ENCODE data around the gene GABRA5. TPM values are rescaled to one million over a fixed set of nuclear protein-coding genes. Genes with fewer than 3 reads are reported as not detected.

The GABRA5 gene
- polyA plus RNA-seq, 3 donors, result not detected

- Histone ChIP-seq H3K36me3 (replicated peaks in 1 of 2; ENCODE audit: control insufficient read depth in 1 of 2, insufficient read depth in 2 of 2, low read length in 2 of 2) (no peaks in the 10 kb centered on the region), H3K9me3 (replicated peaks in 1 of 2; ENCODE audit: control insufficient read depth in 1 of 2, insufficient read depth in 1 of 2, low read length in 2 of 2) (peaks cover 7 to 11% of the 10 kb centered on the region in 2 donors), H3K27me3 (ENCODE audit: control insufficient read depth in 2 of 2, insufficient read depth in 2 of 2, low read length in 2 of 2) (no peaks in the 10 kb centered on the region), H4K20me1 (ENCODE audit: insufficient read depth, low read length) (no peaks in the 10 kb centered on the region), H3K4me2 (replicated peaks; ENCODE audit: extremely low read depth, low read length, poor library complexity, severe bottlenecking) (no peak overlapping the region), H3K27ac (ENCODE audit: low read depth in 1 of 2, low read length in 2 of 2) (no peak overlapping the region), H3K79me2 (ENCODE audit: insufficient read depth, low read length) (no peaks in the 10 kb centered on the region), H3K9ac (ENCODE audit: insufficient read depth, low read length, poor library complexity, severe bottlenecking) (no peak overlapping the region), H3K4me1 (ENCODE audit: control insufficient read depth in 1 of 2, insufficient read depth in 2 of 2, low read length in 2 of 2) (no peaks in the 10 kb centered on the region), H2AFZ (ENCODE audit: insufficient read depth, low read depth, low read length, poor library complexity, severe bottlenecking) (no peak overlapping the region), H3K4me3 (replicated peaks in 1 of 3; ENCODE audit: low read depth in 2 of 3, low read length in 3 of 3) (no peak overlapping the region)
- Mint-ChIP-seq H3K27me3 (ENCODE audit: low read depth in 3 of 3) (peaks cover 0 to 3% (median 0%) of the 10 kb centered on the region in 3 donors), H3K27ac (no peak overlapping the region), H3K9me3 (peaks cover 0 to 12% (median 5%) of the 10 kb centered on the region in 7 donors), H3K36me3 (no peaks in the 10 kb centered on the region), H3K4me1 (no peaks in the 10 kb centered on the region), H3K4me3 (no peak overlapping the region)
- intact Hi-C loops (cut with micrococcal nuclease), result no loop called here
- TF ChIP-seq CTCF (IDR thresholded peaks at IDR 0.05), result no peak
- DNase-seq, result no peak
- 100% methylated on average over 1 of the region's 1 CpG for WGBS (ENCODE audit: insufficient coverage)
Observed at GRCh38 chr15:26848498-26848897, 18.4 kb upstream of the GABRA5 start.

GRCh38 chr15:26850161-26850560 is 16.7 kb upstream of the GABRA5 start:
- Histone ChIP-seq H3K27ac (ENCODE audit: low read depth in 1 of 2, low read length in 2 of 2) (no peak overlapping the region), H2AFZ (ENCODE audit: insufficient read depth, low read depth, low read length, poor library complexity, severe bottlenecking) (no peak overlapping the region), H3K9me3 (replicated peaks in 1 of 2; ENCODE audit: control insufficient read depth in 1 of 2, insufficient read depth in 1 of 2, low read length in 2 of 2) (peaks cover 7 to 11% of the 10 kb centered on the region in 2 donors), H3K36me3 (replicated peaks in 1 of 2; ENCODE audit: control insufficient read depth in 1 of 2, insufficient read depth in 2 of 2, low read length in 2 of 2) (no peaks in the 10 kb centered on the region), H3K27me3 (ENCODE audit: control insufficient read depth in 2 of 2, insufficient read depth in 2 of 2, low read length in 2 of 2) (no peaks in the 10 kb centered on the region), H3K9ac (ENCODE audit: insufficient read depth, low read length, poor library complexity, severe bottlenecking) (no peak overlapping the region), H3K4me2 (replicated peaks; ENCODE audit: extremely low read depth, low read length, poor library complexity, severe bottlenecking) (no peak overlapping the region), H3K4me3 (replicated peaks in 1 of 3; ENCODE audit: low read depth in 2 of 3, low read length in 3 of 3) (no peak overlapping the region), H3K79me2 (ENCODE audit: insufficient read depth, low read length) (no peaks in the 10 kb centered on the region), H3K4me1 (ENCODE audit: control insufficient read depth in 1 of 2, insufficient read depth in 2 of 2, low read length in 2 of 2) (no peaks in the 10 kb centered on the region), H4K20me1 (ENCODE audit: insufficient read depth, low read length) (no peaks in the 10 kb centered on the region)
- DNase-seq, result no peak
- intact Hi-C loops (cut with micrococcal nuclease), result no loop called here
- Mint-ChIP-seq H3K9me3 (peaks cover 0 to 12% (median 5%) of the 10 kb centered on the region in 7 donors), H3K4me3 (no peak overlapping the region), H3K4me1 (no peaks in the 10 kb centered on the region), H3K27me3 (ENCODE audit: low read depth in 3 of 3) (peaks cover 0 to 1% (median 0%) of the 10 kb centered on the region in 3 donors), H3K27ac (no peak overlapping the region), H3K36me3 (no peaks in the 10 kb centered on the region)
- WGBS (ENCODE audit: insufficient coverage), result no CpG with 5 or more reads among the region's 3 CpGs
- TF ChIP-seq CTCF (IDR thresholded peaks at IDR 0.05), result no peak
